WTC11 (cell line): ENCODE data around the gene SEMA4G. TPM values are rescaled to one million over a fixed set of nuclear protein-coding genes. Genes with fewer than 3 reads are reported as not detected.
"Not testable (repeated sequence)": the region's sequence is repeated elsewhere in the genome, so short reads cannot be mapped to it uniquely, and the experiment has no call there.

ENCODE experiments used
- ATAC-seq: fragments of 200-7000 bp; cut with Tn5 transposase; 2 replicates; pipeline ENCODE4 v1.10.0; 2021; ENCODE audit warnings: mild to moderate bottlenecking, moderate library complexity
- CTCF ChIA-PET: fragments of 300-600 bp; sonication (Branson Sonifier 250); formaldehyde crosslinking; loops from one replicate; lab custom pipeline; 2021; ENCODE audit warnings: antibody characterized with exemption; lab: Charles Lee
- POLR2A ChIA-PET: fragments of 350-600 bp; sonication (Branson Sonifier 250); formaldehyde crosslinking; loops from one replicate; lab custom pipeline; 2021; ENCODE audit warnings: antibody characterized with exemption; lab: Charles Lee
- DNase-seq: peaks from one replicate; pipeline ENCODE4 v3.0.0; 2021; ENCODE audit warnings: low spot score
- H3K27ac Mint-ChIP-seq: 2 replicates; pipeline ENCODE4 v1.8.0; 2021; ENCODE audit warnings: mixed read lengths
- H3K27me3 Mint-ChIP-seq: 2 replicates; pipeline ENCODE4 v1.8.0; 2021; ENCODE audit warnings: low read depth, mild to moderate bottlenecking, moderate library complexity, mixed read lengths
- H3K36me3 Mint-ChIP-seq: 2 replicates; pipeline ENCODE4 v1.8.0; 2021; ENCODE audit warnings: mixed read lengths
- H3K4me1 Mint-ChIP-seq: 2 replicates; pipeline ENCODE4 v1.8.0; 2022; ENCODE audit warnings: mixed read lengths
- H3K4me3 Mint-ChIP-seq: 2 replicates; pipeline ENCODE4 v1.8.0; 2021; ENCODE audit warnings: mild to moderate bottlenecking, moderate library complexity, mixed read lengths
- H3K9me3 Mint-ChIP-seq: 2 replicates; pipeline ENCODE4 v1.8.0; 2021; ENCODE audit warnings: mixed read lengths
- ERG ChIP-seq: fragments of 250-450 bp; sonication (Bioruptor Pico); IDR thresholded peaks from 2 replicates; pipeline ENCODE4 v1.8.0; 2021; ENCODE audit warnings: mild to moderate bottlenecking
- ESRRA ChIP-seq: sonication (generic); formaldehyde crosslinking; IDR thresholded peaks from 2 replicates; pipeline ENCODE4 v1.8.1; 2022; ENCODE audit warnings: mild to moderate bottlenecking, missing genetic modification reagents, borderline replicate concordance
- IRF2 ChIP-seq: sonication (generic); formaldehyde crosslinking; IDR thresholded peaks from 2 replicates; pipeline ENCODE4 v1.8.0; 2022; ENCODE audit warnings: low read depth, missing genetic modification reagents, borderline replicate concordance
- JAZF1 ChIP-seq: fragments of 250-450 bp; sonication (Bioruptor Pico); IDR thresholded peaks from 2 replicates; pipeline ENCODE4 v1.9.0; 2021; ENCODE audit warnings: moderate library complexity, mild to moderate bottlenecking, inconsistent platforms
- KAT7 ChIP-seq: sonication (generic); formaldehyde crosslinking; IDR thresholded peaks from 2 replicates; pipeline ENCODE4 v1.8.1; 2023; ENCODE audit warnings: missing genetic modification reagents, mild to moderate bottlenecking, borderline replicate concordance
- NFE2L1 ChIP-seq: sonication (generic); formaldehyde crosslinking; IDR thresholded peaks from 2 replicates; pipeline ENCODE4 v1.8.1; 2023; ENCODE audit warnings: missing genetic modification reagents
- NR1H2 ChIP-seq: sonication (generic); formaldehyde crosslinking; IDR thresholded peaks from 2 replicates; pipeline ENCODE4 v1.9.0; 2021; ENCODE audit warnings: mild to moderate bottlenecking, moderate library complexity, missing genetic modification reagents
- NR2C2 ChIP-seq: sonication (generic); formaldehyde crosslinking; IDR thresholded peaks from 2 replicates; pipeline ENCODE4 v1.8.0; 2022; ENCODE audit warnings: mild to moderate bottlenecking, missing genetic modification reagents
- SMAD4 ChIP-seq: sonication (generic); formaldehyde crosslinking; IDR thresholded peaks from 2 replicates; pipeline ENCODE4 v1.8.0; 2022; ENCODE audit warnings: mild to moderate bottlenecking, missing genetic modification reagents
- SOX15 ChIP-seq: fragments of 250-450 bp; sonication (Bioruptor Pico); IDR thresholded peaks from 2 replicates; pipeline ENCODE4 v1.9.0; 2021; ENCODE audit warnings: mild to moderate bottlenecking
- SP1 ChIP-seq: sonication (generic); formaldehyde crosslinking; conservative IDR thresholded peaks from 2 replicates; pipeline ENCODE4 v1.8.1; 2022; ENCODE audit warnings: missing genetic modification reagents
- TEAD4 ChIP-seq: sonication (generic); formaldehyde crosslinking; IDR thresholded peaks from 2 replicates; pipeline ENCODE4 v1.8.0; 2022; ENCODE audit warnings: mild to moderate bottlenecking, missing genetic modification reagents
- TP53 ChIP-seq: sonication (generic); formaldehyde crosslinking; IDR thresholded peaks from 2 replicates; pipeline ENCODE4 v1.8.1; 2023; ENCODE audit warnings: mild to moderate bottlenecking, missing genetic modification reagents
- ZNF263 ChIP-seq: sonication (generic); formaldehyde crosslinking; IDR thresholded peaks from 2 replicates; pipeline ENCODE4 v1.8.1; 2022; ENCODE audit warnings: low read depth, mild to moderate bottlenecking, moderate library complexity, missing genetic modification reagents
- ZNF317 ChIP-seq: sonication (generic); formaldehyde crosslinking; IDR thresholded peaks from 2 replicates; pipeline ENCODE4 v1.8.1; 2023; ENCODE audit warnings: low read depth, mild to moderate bottlenecking, moderate library complexity, missing genetic modification reagents, borderline replicate concordance
- ZNF512 ChIP-seq: sonication (generic); formaldehyde crosslinking; IDR thresholded peaks from 2 replicates; pipeline ENCODE4 v1.8.1; 2022; ENCODE audit warnings: missing genetic modification reagents, borderline replicate concordance
- ZNF671 ChIP-seq: fragments of 250-450 bp; sonication (Bioruptor Pico); IDR thresholded peaks from 2 replicates; pipeline ENCODE4 v1.8.0; 2021; ENCODE audit warnings: mild to moderate bottlenecking
- total RNA-seq: library from RNA; stranded (reverse); gene quantifications from 3 replicates; pipeline ENCODE4 v1.2.3, GENCODE V29; 2021
- TF ChIP-seq, protein P1 (sequence below): fragments of 200-600 bp; IDR thresholded peaks from 2 replicates; pipeline ENCODE4 v1.8.0; 2022; ENCODE audit warnings: antibody characterized with exemption
- TF ChIP-seq, protein P2 (sequence below): sonication (generic); formaldehyde crosslinking; IDR thresholded peaks from 2 replicates; pipeline ENCODE4 v1.8.1; 2023; ENCODE audit warnings: mild to moderate bottlenecking, missing genetic modification reagents
- TF ChIP-seq, protein P3 (sequence below): sonication (generic); formaldehyde crosslinking; IDR thresholded peaks from 2 replicates; pipeline ENCODE4 v1.8.0; 2023; ENCODE audit warnings: missing genetic modification reagents, mild to moderate bottlenecking, borderline replicate concordance

SEMA4G gene
- total RNA-seq, 1 experiment from 2014 or later: 11.8 TPM

DNA sequence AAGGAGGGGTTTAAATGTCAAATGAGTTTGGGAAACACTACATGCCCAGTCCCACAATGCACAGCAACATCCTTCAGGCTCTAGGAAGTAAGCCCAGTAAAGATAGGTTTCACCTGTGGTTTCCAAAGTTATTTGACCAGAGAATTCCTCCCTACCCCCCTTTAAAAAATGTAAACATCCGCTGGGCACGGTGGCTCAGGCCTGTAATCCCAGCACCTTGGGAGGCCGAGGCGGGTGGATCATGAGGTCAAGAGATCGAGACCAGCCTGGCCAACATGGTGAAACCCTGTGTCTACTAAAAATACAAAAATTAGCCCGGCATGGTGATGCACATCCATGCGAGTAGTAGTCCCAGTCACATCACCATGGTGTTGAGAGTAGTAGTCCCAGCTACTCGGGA is 6.1 kb downstream of the SEMA4G start:
- H3K36me3 Mint-ChIP-seq, H3K4me3 Mint-ChIP-seq, POLR2A ChIA-PET, H3K27ac Mint-ChIP-seq, H3K27me3 Mint-ChIP-seq, ATAC-seq, DNase-seq, H3K9me3 Mint-ChIP-seq: not testable (repeated sequence)
- peaks cover 24% of the 10 kb centered on the region for H3K4me1 Mint-ChIP-seq
- CTCF ChIA-PET: interaction anchor here (1.5 kb wide), 1 partner anchor 36 kb away, joined by 5 read pairs; no protein-coding TSS in a partner anchor

DNA sequence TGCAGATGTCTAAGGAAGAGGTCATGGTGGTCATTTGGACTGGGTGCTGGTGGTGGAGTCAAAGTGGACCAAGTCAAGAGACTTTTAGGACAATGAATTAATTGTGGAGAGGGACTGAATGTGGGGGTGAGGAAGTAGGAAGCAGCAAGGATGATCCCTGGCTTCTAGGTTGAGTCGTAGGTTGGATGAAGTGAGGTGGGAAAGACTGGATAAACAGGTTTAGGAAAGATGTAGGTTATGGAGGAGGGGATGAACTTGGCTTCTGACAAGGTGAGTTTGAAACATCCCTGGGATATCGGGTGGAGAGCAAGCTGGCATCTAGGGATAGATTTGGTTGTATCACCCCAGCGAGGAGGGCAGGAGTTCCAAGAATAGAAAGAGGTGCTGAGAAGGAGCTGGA is 7.6 kb downstream of the SEMA4G start:
- TF ChIP-seq ZNF671 (CRISPR knock-in tag) (no peak), ESRRA (CRISPR knock-in tag) (no peak), NR2C2 (CRISPR knock-in tag) (no peak), NFE2L1 (CRISPR knock-in tag) (no peak), TP53 (CRISPR knock-in tag) (no peak), SP1 (no peak), TEAD4 (CRISPR knock-in tag) (no peak), KAT7 (CRISPR knock-in tag) (no peak), JAZF1 (CRISPR knock-in tag) (no peak), ZNF317 (CRISPR knock-in tag) (no peak), ZNF263 (CRISPR knock-in tag) (no peak), NR1H2 (CRISPR knock-in tag) (no peak), SMAD4 (CRISPR knock-in tag) (no peak), ZNF512 (CRISPR knock-in tag) (no peak)
- TF ChIP-seq, protein P1, sequence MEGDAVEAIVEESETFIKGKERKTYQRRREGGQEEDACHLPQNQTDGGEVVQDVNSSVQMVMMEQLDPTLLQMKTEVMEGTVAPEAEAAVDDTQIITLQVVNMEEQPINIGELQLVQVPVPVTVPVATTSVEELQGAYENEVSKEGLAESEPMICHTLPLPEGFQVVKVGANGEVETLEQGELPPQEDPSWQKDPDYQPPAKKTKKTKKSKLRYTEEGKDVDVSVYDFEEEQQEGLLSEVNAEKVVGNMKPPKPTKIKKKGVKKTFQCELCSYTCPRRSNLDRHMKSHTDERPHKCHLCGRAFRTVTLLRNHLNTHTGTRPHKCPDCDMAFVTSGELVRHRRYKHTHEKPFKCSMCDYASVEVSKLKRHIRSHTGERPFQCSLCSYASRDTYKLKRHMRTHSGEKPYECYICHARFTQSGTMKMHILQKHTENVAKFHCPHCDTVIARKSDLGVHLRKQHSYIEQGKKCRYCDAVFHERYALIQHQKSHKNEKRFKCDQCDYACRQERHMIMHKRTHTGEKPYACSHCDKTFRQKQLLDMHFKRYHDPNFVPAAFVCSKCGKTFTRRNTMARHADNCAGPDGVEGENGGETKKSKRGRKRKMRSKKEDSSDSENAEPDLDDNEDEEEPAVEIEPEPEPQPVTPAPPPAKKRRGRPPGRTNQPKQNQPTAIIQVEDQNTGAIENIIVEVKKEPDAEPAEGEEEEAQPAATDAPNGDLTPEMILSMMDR: no peak
- CTCF ChIA-PET: interaction anchor here (0.6 kb wide), 1 partner anchor 1117 kb away, joined by 3 read pairs; no protein-coding TSS in a partner anchor
- DNase-seq (no peak), ATAC-seq (no peak)
- POLR2A ChIA-PET: no interaction called here
- Mint-ChIP-seq H3K9me3 (no peaks in the 10 kb centered on the region), H3K27me3 (no peaks in the 10 kb centered on the region; the same call in 1 of the 2 replicates), H3K36me3 (0 out of 2 replicates have a peak, but pooled peaks cover 3% of the 10 kb centered on the region), H3K4me3 (no peak overlapping the region), H3K4me1 (peaks cover 9% of the 10 kb centered on the region), H3K27ac (no peak overlapping the region)

- no peak for DNase-seq
- Mint-ChIP-seq H3K9me3 (no peaks in the 10 kb centered on the region), H3K27me3 (no peaks in the 10 kb centered on the region; the same call in 1 of the 2 replicates), H3K4me1 (peaks cover 4% of the 10 kb centered on the region), H3K27ac (no peak overlapping the region), H3K4me3 (no peak overlapping the region), H3K36me3 (0 out of 2 replicates have a peak, but pooled peaks cover 3% of the 10 kb centered on the region)
- ChIA-PET POLR2A (no interaction called here), CTCF (no interaction called here)
- no peak for ATAC-seq
- no peak for TF ChIP-seq IRF2
- TF ChIP-seq ERG (CRISPR knock-in tag): no peak
- no peak for TF ChIP-seq SOX15 (CRISPR knock-in tag)
- TF ChIP-seq, protein P2, sequence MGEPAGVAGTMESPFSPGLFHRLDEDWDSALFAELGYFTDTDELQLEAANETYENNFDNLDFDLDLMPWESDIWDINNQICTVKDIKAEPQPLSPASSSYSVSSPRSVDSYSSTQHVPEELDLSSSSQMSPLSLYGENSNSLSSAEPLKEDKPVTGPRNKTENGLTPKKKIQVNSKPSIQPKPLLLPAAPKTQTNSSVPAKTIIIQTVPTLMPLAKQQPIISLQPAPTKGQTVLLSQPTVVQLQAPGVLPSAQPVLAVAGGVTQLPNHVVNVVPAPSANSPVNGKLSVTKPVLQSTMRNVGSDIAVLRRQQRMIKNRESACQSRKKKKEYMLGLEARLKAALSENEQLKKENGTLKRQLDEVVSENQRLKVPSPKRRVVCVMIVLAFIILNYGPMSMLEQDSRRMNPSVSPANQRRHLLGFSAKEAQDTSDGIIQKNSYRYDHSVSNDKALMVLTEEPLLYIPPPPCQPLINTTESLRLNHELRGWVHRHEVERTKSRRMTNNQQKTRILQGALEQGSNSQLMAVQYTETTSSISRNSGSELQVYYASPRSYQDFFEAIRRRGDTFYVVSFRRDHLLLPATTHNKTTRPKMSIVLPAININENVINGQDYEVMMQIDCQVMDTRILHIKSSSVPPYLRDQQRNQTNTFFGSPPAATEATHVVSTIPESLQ (CRISPR knock-in tag): no peak
- TF ChIP-seq, protein P3, sequence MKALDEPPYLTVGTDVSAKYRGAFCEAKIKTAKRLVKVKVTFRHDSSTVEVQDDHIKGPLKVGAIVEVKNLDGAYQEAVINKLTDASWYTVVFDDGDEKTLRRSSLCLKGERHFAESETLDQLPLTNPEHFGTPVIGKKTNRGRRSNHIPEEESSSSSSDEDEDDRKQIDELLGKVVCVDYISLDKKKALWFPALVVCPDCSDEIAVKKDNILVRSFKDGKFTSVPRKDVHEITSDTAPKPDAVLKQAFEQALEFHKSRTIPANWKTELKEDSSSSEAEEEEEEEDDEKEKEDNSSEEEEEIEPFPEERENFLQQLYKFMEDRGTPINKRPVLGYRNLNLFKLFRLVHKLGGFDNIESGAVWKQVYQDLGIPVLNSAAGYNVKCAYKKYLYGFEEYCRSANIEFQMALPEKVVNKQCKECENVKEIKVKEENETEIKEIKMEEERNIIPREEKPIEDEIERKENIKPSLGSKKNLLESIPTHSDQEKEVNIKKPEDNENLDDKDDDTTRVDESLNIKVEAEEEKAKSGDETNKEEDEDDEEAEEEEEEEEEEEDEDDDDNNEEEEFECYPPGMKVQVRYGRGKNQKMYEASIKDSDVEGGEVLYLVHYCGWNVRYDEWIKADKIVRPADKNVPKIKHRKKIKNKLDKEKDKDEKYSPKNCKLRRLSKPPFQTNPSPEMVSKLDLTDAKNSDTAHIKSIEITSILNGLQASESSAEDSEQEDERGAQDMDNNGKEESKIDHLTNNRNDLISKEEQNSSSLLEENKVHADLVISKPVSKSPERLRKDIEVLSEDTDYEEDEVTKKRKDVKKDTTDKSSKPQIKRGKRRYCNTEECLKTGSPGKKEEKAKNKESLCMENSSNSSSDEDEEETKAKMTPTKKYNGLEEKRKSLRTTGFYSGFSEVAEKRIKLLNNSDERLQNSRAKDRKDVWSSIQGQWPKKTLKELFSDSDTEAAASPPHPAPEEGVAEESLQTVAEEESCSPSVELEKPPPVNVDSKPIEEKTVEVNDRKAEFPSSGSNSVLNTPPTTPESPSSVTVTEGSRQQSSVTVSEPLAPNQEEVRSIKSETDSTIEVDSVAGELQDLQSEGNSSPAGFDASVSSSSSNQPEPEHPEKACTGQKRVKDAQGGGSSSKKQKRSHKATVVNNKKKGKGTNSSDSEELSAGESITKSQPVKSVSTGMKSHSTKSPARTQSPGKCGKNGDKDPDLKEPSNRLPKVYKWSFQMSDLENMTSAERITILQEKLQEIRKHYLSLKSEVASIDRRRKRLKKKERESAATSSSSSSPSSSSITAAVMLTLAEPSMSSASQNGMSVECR: no peak
These were observed 8.1 kb downstream of the SEMA4G start for GRCh38 chr10:100977436-100977835.
